K562 (cell line): ENCODE data around the gene ARID4B. TPM values are rescaled to one million over a fixed set of nuclear protein-coding genes. Genes with fewer than 3 reads are reported as not detected.

Source experiments
- ATAC-seq: fragments of 200-7000 bp; cut with Tn5 transposase; 3 replicates; pipeline ENCODE4 v1.9.1; 2020; ENCODE audit warnings: moderate library complexity
- BruUV-seq: library from RNA; stranded (reverse); fragments of 400-500 nt; replicated peaks from 2 replicates; lab custom pipeline; 2021; lab: Mats Ljungman, UMichigan
- CTCF ChIA-PET: fragments of 300-600 bp; formaldehyde crosslinking; extraction: SDS; loops from one replicate; lab custom pipeline; 2021; ENCODE audit warnings: low intra/inter-chr PET ratio; lab: Yijun Ruan, JAX
- POLR2A ChIA-PET: fragments of 300-600, 350-650 bp; sonication (Branson Sonifier 250); formaldehyde crosslinking; extraction: SDS; loops from one replicate; lab custom pipeline; 2021; ENCODE audit warnings: antibody characterized with exemption, inconsistent platforms; lab: Yijun Ruan, JAX
- DNase-seq, 4 experiments: peaks; one replicate each; pipeline versions ENCODE4 v3.0.0 to v3.0.0-alpha.2; 2011 to 2018; ENCODE audit warnings: low spot score in 3 of 4, mixed read lengths in 3 of 4; ENCODE audit errors: extremely low read depth in 1 of 4
- FAIRE-seq: peaks from 2 replicates; lab custom pipeline; 2011; peaks lifted over from hg19 to GRCh38; lab: Jason Lieb, UNC
- H2AFZ ChIP-seq: 2 replicates; pipeline ENCODE4 v1.6.0; 2011; ENCODE audit warnings: low read depth, low read length, control low read depth, inconsistent platforms
- H3K27ac ChIP-seq: fragments of 200-600 bp; 3 replicates; pipeline ENCODE4 v1.8.0; 2011; ENCODE audit warnings: low read depth, mild to moderate bottlenecking, control low read depth, inconsistent platforms, low read length, moderate library complexity, mixed read lengths; ENCODE audit errors: extremely low read depth
- H3K27me3 ChIP-seq, 2 experiments: fragments of 300-600 bp in 1 of 2; 2 replicates in 1 of 2; 3 replicates in 1 of 2; pipeline versions ENCODE4 v1.6.0 to v1.8.0; 2011; ENCODE audit warnings: inconsistent platforms in 2 of 2, low read length in 2 of 2, mild to moderate bottlenecking in 1 of 2, mixed read lengths in 1 of 2, moderate library complexity in 1 of 2; ENCODE audit not compliant: control insufficient read depth in 2 of 2, insufficient read depth in 2 of 2
- H3K36me3 ChIP-seq: fragments of 300-600 bp; 3 replicates; pipeline ENCODE4 v1.8.0; 2011; ENCODE audit warnings: mild to moderate bottlenecking, low read length, inconsistent platforms; ENCODE audit not compliant: control insufficient read depth, insufficient read depth
- H3K4me1 ChIP-seq, 2 experiments: fragments of 200-600 bp in 1 of 2; replicated peaks in 1 of 2; 2 replicates in 1 of 2; 3 replicates in 1 of 2; pipeline versions ENCODE4 v1.5.1 to v1.8.0; 2011; ENCODE audit warnings: inconsistent platforms in 2 of 2, low read length in 2 of 2, mild to moderate bottlenecking in 1 of 2, mixed read lengths in 1 of 2, moderate library complexity in 1 of 2; ENCODE audit not compliant: control insufficient read depth in 2 of 2, insufficient read depth in 2 of 2
- H3K4me2 ChIP-seq: 2 replicates; pipeline ENCODE4 v1.6.1; 2011; ENCODE audit warnings: low read length, control low read depth, inconsistent platforms, mixed read lengths; ENCODE audit not compliant: insufficient read depth
- H3K4me3 ChIP-seq: fragments of 200-600 bp; sonication (generic), shearing (Covaris generic); 2 replicates; pipeline ENCODE4 v1.5.1; 2016; ENCODE audit warnings: control low read depth, inconsistent platforms
- H3K79me2 ChIP-seq: fragments of 200-600 bp; 3 replicates; pipeline ENCODE4 v1.8.0; 2011; ENCODE audit warnings: low read length, inconsistent platforms; ENCODE audit not compliant: control insufficient read depth, insufficient read depth
- H3K9ac ChIP-seq, 2 experiments: 2 replicates each; pipeline versions ENCODE4 v1.6.0 to v1.6.1; 2011; ENCODE audit warnings: low read depth in 2 of 2, low read length in 2 of 2, control low read depth in 1 of 2, inconsistent platforms in 1 of 2, mild to moderate bottlenecking in 1 of 2, mixed read lengths in 1 of 2; ENCODE audit not compliant: insufficient read depth in 1 of 2
- H3K9me1 ChIP-seq: one replicate; pipeline ENCODE4 v1.6.0; 2011; ENCODE audit warnings: inconsistent platforms, mild to moderate bottlenecking, low read length, moderate library complexity; ENCODE audit not compliant: control insufficient read depth, insufficient read depth
- H3K9me3 ChIP-seq: replicated peaks from 2 replicates; pipeline ENCODE4 v1.5.1; 2011; ENCODE audit warnings: low read depth, low read length, inconsistent platforms; ENCODE audit not compliant: control insufficient read depth, insufficient read depth
- H4K20me1 ChIP-seq: replicated peaks from 2 replicates; pipeline ENCODE4 v1.6.1; 2011; ENCODE audit warnings: low read length, inconsistent platforms, mixed read lengths; ENCODE audit not compliant: control insufficient read depth, insufficient read depth
- EGR1 ChIP-seq: fragments of 450-650 bp; conservative IDR thresholded peaks from 2 replicates; pipeline ENCODE4 v1.6.1; 2017; ENCODE audit warnings: mild to moderate bottlenecking
- JUND ChIP-seq, 2 experiments: IDR thresholded peaks; 2 replicates in 1 of 2; 3 replicates in 1 of 2; pipeline ENCODE4 v1.6.1; 2011; ENCODE audit warnings: borderline replicate concordance in 2 of 2, low read depth in 2 of 2, low read length in 2 of 2, improper control_type of control experiment in 1 of 2, missing biosample characterization in 1 of 2, missing genetic modification characterization in 1 of 2, missing genetic modification reagents in 1 of 2
- NELFE ChIP-seq: IDR thresholded peaks from 2 replicates; pipeline ENCODE4 v1.6.1; 2011; ENCODE audit warnings: mild to moderate bottlenecking; ENCODE audit not compliant: insufficient read depth, insufficient read length
- PTBP1 ChIP-seq: fragments of 200-400 bp; formaldehyde crosslinking; IDR thresholded peaks from 2 replicates; pipeline ENCODE4 v1.6.1; 2017; ENCODE audit warnings: low read depth, low read length
- PTTG1 ChIP-seq: fragments of 450-650 bp; IDR thresholded peaks from 2 replicates; pipeline ENCODE4 v1.6.1; 2016; ENCODE audit warnings: low read depth, mild to moderate bottlenecking, missing genetic modification characterization, missing compliant biosample characterization
- RBM14 ChIP-seq: fragments of 200-400 bp; formaldehyde crosslinking; IDR thresholded peaks from 2 replicates; pipeline ENCODE4 v1.6.1; 2018; ENCODE audit warnings: low read depth, mild to moderate bottlenecking, low read length, moderate library complexity, borderline replicate concordance; ENCODE audit not compliant: insufficient read depth
- RBM22 ChIP-seq: fragments of 200-400 bp; formaldehyde crosslinking; IDR thresholded peaks from 2 replicates; pipeline ENCODE4 v1.6.1; 2018; ENCODE audit warnings: low read length, low read depth; ENCODE audit not compliant: poor library complexity, severe bottlenecking
- WGBS: fragments of 100-300 bp; shearing (Covaris generic); methylation state at CpG from one replicate; pipeline ENCODE4 v1.1.6; 2016; ENCODE audit warnings: low coverage, mixed read lengths; ENCODE audit not compliant: insufficient coverage; ENCODE audit errors: missing lambda C conversion rate; 5-methylcytosine and 5-hydroxymethylcytosine counted together
- in situ Hi-C: fragments of 300-500 bp; cut with MboI; formaldehyde crosslinking; loops from 4 replicates; pipeline ENCODE4 v1.15.0; 2018; ENCODE audit warnings: inconsistent platforms, mixed read lengths
- intact Hi-C: fragments of 100-400 bp; cut with micrococcal nuclease; formaldehyde crosslinking; loops from 2 replicates; pipeline ENCODE4 v1.14.2; 2022
- polyA plus RNA-seq, 8 experiments: library from polyadenylated mRNA; depleted of rRNA in 4 of 8; stranded (reverse) in 5 of 8; unstranded in 3 of 8; fragments of >200 nt; fragmentation: Nextera tagmentation in 2 of 8; fragmentation: Illumina TruSeq in 1 of 8; extraction: Ambion mirVana in 2 of 8; extraction: Trizol in 1 of 8; gene quantifications; 2 replicates each; pipeline versions ENCODE4 v1.2.1 to v1.2.3, GENCODE V29; 2011 to 2014; ENCODE audit warnings: inconsistent platforms in 1 of 8, missing spikeins in 1 of 8
- total RNA-seq, 7 experiments: library from RNA; depleted of rRNA in 6 of 7; stranded (reverse); fragments of >200 nt in 6 of 7; fragmentation: Illumina TruSeq in 2 of 7; extraction: Trizol in 2 of 7; gene quantifications; 2 replicates each; pipeline versions ENCODE4 v1.2.1 to v1.2.3, GENCODE V29; 2011 to 2021; ENCODE audit warnings: low replicate concordance in 1 of 7
- TF ChIP-seq, protein P1 (sequence below), 2 experiments: fragments of 450-650 bp in 1 of 2; sonication (generic) in 1 of 2; formaldehyde crosslinking; conservative IDR thresholded peaks; 2 replicates each; pipeline versions ENCODE4 v1.4.0 to v1.8.1; 2020 to 2022; ENCODE audit warnings: mild to moderate bottlenecking in 1 of 2, missing genetic modification reagents in 1 of 2
- TF ChIP-seq, protein P2 (sequence below): fragments of 250-450 bp; sonication (Bioruptor Pico); IDR thresholded peaks from 2 replicates; pipeline ENCODE4 v1.5.0; 2022; ENCODE audit warnings: mild to moderate bottlenecking

ARID4B gene
- total and polyA plus RNA-seq, 9 of the 15 experiments (the other 6 are each of a cell fraction or from before 2014, with no cell fraction given) = 8.4 to 38.9 (median 18.5) TPM

- TF ChIP-seq RBM14 = no peak
- no peak for TF ChIP-seq JUND (IDR thresholded peaks at IDR 0.05; ENCODE audit: borderline replicate concordance, low read depth, low read length)
- TF ChIP-seq JUND (tag; IDR thresholded peaks at IDR 0.05; ENCODE audit: borderline replicate concordance, low read depth, low read length) = no peak
- no peak for TF ChIP-seq NELFE
- no peak for TF ChIP-seq EGR1
- TF ChIP-seq, all 486 proteins: peak for 0
These were observed 88.1 kb downstream of the ARID4B start (continued) for GRCh38 chr1:235239851-235240250.

DNA sequence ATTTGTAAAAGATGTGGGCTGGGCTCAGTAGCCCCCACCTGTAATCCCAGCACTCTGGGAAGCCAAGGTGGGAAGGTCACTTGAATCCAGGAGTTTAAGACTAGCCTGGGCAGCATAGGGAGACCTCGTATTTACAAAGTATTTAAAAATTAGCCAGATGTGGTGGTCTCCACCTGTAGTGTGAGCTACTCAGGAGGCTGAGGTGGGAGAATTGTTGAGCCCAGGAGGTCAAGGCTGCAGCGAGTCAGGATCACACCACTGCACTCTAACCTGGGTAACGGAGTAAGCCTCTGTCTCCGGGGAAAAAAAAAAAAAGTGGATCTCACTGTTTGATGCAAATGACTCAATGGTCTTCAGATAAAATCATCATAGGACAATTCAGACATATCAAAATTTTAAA is 89.4 kb downstream of the ARID4B start:
- H2AFZ ChIP-seq = no peak overlapping the region
- CTCF ChIA-PET = no interaction called here
- POLR2A ChIA-PET = interaction anchor here (0.7 to 1.2 kb wide), 2 partner anchors 41 to 1262 kb away, joined by 3 read pairs; no protein-coding TSS in a partner anchor
- no peak for FAIRE-seq
- WGBS = 86% methylated on average over 4 of the region's 4 CpGs
- intact Hi-C loops = no loop called here
- H3K9me1 ChIP-seq = no peaks in the 10 kb centered on the region
- no peak for ATAC-seq
- DNase-seq = no peak
- no peaks in the 10 kb centered on the region for H3K9me3 ChIP-seq
- peak; percentile 27 for TF ChIP-seq RBM22
- no peak for TF ChIP-seq PTBP1
- TF ChIP-seq, protein P1, sequence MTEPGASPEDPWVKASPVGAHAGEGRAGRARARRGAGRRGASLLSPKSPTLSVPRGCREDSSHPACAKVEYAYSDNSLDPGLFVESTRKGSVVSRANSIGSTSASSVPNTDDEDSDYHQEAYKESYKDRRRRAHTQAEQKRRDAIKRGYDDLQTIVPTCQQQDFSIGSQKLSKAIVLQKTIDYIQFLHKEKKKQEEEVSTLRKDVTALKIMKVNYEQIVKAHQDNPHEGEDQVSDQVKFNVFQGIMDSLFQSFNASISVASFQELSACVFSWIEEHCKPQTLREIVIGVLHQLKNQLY (CRISPR knock-in tag; conservative IDR thresholded peaks at IDR 0.05) = no peak
- TF ChIP-seq, protein P2, sequence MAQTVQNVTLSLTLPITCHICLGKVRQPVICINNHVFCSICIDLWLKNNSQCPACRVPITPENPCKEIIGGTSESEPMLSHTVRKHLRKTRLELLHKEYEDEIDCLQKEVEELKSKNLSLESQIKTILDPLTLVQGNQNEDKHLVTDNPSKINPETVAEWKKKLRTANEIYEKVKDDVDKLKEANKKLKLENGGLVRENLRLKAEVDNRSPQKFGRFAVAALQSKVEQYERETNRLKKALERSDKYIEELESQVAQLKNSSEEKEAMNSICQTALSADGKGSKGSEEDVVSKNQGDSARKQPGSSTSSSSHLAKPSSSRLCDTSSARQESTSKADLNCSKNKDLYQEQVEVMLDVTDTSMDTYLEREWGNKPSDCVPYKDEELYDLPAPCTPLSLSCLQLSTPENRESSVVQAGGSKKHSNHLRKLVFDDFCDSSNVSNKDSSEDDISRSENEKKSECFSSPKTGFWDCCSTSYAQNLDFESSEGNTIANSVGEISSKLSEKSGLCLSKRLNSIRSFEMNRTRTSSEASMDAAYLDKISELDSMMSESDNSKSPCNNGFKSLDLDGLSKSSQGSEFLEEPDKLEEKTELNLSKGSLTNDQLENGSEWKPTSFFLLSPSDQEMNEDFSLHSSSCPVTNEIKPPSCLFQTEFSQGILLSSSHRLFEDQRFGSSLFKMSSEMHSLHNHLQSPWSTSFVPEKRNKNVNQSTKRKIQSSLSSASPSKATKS (CRISPR knock-in tag) = no peak
- TF ChIP-seq PTTG1 (tag) = no peak
- TF ChIP-seq, all 486 proteins: peak for 1
- H3K79me2 ChIP-seq = no peaks in the 10 kb centered on the region
- peaks cover 59% of the 10 kb centered on the region for H3K36me3 ChIP-seq
- H3K4me2 ChIP-seq = no peak overlapping the region
- H4K20me1 ChIP-seq = no peaks in the 10 kb centered on the region
- H3K27ac ChIP-seq = no peak overlapping the region
- in situ Hi-C loops = no loop called here
- H3K4me1 ChIP-seq = no peaks in the 10 kb centered on the region
- no peak overlapping the region for H3K4me3 ChIP-seq
- BruUV-seq = no TSS peak
- H3K27me3 ChIP-seq = no peaks in the 10 kb centered on the region
- no peak overlapping the region for H3K9ac ChIP-seq
